Muscle of back (tissue), 11 donors: Measurements from ENCODE around the gene PIWIL4. TPM values are rescaled to one million over a fixed set of nuclear protein-coding genes. Genes with fewer than 3 reads are reported as not detected.
A peak's percentile ranks its signal among the peaks of the same experiment; 100 is the strongest.
"Not testable (repeated sequence)": the region's sequence is repeated elsewhere in the genome, so short reads cannot be mapped to it uniquely, and the experiment has no call there.

Experiments
- DNase-seq, 3 donors: peaks; one replicate each; pipeline versions ENCODE4 v3.0.0 to v3.0.0-alpha.2; 2013
- polyA plus RNA-seq, 10 donors: library from polyadenylated mRNA; unstranded; fragments of 120-200 nt; gene quantifications; one replicate each; pipeline ENCODE4 v1.2.1, GENCODE V29; 2013; ENCODE audit not compliant: insufficient read length in 10 of 10

PIWIL4 gene
- polyA plus RNA-seq, 10 donors, result 3.1 to 6.8 (median 4.6) TPM

DNA sequence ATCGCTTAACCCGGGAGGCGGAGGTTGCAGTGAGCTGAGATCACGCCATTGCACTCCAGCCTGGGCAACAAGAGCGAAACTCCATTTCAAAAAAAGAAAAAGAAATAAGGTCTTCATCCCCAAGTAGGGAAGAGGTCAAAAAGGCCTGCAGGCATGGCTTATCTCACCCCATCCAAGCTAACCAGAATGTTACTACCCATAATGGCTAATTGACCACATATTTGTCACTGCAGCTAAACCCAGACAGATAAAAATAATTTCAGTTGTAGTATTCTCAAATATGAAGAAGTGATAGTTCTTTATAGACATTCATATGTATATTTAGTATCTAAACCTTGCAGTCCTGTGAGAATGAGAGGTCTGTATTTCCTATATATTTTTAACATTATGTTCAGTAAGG is 17.8 kb downstream of the PIWIL4 start:
- no peak for DNase-seq

DNA sequence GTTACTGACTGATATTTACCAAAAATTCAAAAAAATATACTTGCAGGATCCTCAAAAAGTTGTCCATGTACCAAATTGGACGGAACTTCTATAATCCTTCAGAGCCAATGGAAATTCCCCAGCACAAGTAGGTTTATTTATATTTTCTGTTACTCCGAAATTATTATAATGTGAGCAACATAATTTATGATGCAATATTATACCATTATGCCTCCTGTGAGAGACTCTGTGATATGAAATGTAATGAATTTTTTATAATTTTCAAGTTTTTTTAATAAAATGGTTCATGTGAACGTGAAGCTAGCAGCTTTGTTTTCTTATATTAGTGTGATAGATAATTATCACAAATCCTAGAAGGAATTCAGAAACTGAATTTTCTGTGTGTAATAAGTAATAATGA is 18.2 kb downstream of the PIWIL4 start:
- DNase-seq, result no peak

DNA sequence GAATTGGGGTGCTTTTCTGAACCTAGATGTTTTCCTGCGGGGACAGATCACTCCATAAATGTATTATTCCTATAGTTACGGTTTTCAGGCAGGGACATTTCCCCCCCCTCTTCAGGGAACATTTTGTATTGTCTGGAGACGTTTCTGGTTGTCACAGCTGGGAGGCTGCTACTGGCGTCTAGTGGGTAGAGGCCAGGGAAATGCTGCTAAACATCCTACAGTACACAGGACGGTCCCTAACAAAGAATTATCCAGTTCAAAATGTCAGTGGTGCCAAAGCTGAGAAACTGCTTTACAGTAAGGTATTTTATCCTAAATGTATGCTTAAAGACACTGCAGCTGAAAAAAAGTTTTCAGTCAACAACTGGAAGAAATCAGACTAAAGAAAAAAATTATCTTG is 19.4 kb downstream of the PIWIL4 start:
- no peak for DNase-seq

DNA sequence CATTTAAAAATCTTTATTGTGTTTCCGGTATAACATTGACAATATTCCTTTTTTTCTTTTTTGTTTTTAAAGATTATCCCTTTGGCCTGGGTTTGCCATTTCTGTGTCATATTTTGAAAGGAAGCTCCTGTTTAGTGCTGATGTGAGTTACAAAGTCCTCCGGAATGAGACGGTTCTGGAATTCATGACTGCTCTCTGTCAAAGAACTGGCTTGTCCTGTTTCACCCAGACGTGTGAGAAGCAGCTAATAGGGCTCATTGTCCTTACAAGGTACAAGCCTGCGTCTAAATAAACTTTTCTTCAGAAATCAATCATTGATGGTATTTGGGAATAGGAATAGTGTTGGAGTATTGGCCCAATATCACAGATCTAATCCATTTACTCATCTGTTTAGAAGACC is 19.8 kb downstream of the PIWIL4 start:
- DNase-seq, result no peak

DNA sequence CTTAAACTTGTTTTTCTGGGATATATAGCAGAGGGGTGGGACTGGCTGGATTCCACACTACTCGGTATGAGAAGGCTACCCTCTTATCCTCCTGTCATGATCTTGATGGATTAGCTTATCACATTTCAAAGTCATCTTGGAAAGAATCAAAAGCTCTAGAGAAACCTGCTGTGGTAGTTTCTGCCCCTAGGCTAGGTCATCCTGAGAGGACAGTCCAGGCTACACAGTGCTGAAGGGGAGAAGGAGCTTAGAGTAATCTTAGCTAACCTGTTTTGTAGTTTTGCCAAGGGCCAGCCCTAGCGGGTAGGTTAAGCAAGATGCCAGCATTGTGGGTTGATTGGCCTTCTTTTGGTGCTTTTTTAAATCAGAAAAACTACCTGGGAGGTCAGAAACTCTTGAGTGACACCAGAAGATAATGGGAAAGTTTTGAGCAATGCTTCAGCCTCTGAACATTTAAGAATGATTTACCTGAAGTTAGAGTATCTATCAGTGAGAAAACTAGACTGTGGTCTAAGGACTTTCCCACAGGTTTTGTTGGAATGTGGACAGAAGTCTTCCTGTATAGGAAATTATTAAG is 21.3 kb downstream of the PIWIL4 start:
- no peak for DNase-seq

DNA sequence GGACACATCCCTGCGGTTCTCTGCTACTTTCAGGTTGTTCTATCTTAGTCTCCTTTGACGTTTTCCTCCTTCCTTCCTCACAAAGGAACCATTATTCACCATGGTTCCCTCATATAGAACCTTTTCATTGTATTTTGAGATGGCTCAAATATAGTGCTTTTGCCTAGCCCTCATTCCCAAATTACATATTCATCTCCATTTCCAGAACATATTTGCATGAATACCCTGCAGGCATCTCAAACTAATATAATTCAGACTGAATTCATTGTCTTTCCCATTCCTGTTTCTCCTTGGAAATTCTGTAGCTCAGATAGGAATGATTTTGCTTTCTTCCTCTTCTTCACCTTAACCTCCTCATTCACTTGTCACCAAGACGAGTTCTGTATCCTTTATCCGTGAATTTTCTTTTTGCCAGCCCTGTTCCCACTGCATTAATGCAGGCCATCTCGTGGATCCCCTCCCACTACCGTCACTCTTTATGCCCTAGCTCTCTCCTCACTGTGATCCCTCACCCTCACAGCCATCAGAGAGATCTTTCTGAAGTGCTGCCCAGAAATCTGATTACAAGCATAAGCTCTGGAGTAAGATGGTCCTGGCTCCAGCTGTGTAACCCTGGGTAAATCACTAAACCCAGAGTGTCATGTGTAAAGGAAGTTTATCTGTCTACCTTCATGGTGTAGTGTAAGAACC is 23.3 kb downstream of the PIWIL4 start:
- DNase-seq, result no peak

DNA sequence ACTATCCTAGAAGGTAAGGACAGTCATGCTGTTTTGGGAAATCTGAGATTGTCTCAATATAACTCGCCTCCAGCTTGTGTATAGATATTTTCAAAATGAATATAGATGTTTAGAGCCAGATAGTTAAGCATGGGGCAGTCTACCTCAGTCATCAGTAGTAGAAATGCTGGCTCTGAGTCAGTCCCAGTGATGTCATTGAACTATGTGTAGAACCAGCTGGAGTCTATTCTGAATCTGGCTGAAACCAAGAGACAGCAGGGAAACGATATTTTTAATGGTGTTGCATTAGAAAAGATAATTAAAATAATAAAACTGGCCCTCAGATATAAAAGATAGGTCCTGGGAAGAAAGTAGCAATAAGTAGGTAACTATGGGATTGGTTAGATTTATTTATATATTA is 25.9 kb downstream of the PIWIL4 start:
- no peak for DNase-seq

DNA sequence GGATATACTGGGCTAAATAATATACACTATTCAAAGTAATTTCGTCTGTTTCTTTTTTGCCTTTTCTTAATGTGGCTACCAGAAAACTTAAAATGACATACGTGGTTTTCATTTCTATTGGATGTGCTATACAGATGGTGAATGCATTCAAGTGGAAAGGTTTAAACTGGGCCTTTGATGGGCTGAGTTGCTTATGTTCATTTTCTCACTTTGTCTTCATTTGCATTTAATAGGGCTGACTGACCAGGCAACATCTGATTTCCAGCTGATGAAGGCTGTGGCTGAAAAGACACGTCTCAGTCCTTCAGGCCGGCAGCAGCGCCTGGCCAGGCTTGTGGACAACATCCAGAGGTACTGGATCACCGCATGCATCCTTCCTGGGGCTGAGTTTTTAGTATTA is 27.9 kb downstream of the PIWIL4 start:
- no peak for DNase-seq

DNA sequence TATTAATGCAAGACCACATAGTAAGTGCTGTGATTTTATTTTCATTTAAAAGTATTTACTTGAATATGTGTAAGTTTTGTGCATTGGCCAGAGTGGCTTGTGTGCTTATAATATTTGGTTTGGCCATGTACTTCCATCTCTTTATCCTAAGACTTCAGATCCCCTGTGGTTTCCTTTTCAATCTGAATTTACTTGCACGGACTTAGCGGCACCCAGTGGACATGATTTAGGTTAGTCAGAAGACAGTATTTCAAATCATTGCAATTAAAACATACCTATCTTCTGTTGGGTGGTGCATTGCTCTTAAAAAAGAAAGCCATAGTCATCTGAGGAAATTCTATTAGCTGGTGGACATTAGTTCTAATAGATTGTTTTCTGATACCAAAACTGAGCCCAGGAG is 30.7 kb downstream of the PIWIL4 start:
- peak in 2 of 3 donors; percentile 8 to 15 for DNase-seq

DNA sequence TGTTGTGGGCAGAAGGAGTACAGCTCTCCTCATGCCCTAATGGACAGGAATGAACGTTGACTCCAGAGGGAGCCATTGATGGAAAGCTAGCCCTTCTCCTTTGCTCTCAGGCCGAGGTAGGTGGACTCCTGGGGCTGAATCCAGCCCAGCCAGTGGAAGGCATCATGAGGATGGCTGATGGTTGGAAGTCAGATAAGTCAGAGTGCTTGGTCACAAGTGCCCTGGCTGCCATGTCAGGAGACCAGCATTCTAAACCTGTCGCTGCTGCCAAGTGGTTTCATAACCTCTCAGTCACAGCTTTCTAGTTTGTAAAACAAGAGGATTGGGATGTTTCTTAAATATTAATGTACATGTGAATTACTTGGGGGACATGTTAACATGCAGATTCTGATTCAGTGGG is 32.3 kb downstream of the PIWIL4 start:
- no peak for DNase-seq

DNA sequence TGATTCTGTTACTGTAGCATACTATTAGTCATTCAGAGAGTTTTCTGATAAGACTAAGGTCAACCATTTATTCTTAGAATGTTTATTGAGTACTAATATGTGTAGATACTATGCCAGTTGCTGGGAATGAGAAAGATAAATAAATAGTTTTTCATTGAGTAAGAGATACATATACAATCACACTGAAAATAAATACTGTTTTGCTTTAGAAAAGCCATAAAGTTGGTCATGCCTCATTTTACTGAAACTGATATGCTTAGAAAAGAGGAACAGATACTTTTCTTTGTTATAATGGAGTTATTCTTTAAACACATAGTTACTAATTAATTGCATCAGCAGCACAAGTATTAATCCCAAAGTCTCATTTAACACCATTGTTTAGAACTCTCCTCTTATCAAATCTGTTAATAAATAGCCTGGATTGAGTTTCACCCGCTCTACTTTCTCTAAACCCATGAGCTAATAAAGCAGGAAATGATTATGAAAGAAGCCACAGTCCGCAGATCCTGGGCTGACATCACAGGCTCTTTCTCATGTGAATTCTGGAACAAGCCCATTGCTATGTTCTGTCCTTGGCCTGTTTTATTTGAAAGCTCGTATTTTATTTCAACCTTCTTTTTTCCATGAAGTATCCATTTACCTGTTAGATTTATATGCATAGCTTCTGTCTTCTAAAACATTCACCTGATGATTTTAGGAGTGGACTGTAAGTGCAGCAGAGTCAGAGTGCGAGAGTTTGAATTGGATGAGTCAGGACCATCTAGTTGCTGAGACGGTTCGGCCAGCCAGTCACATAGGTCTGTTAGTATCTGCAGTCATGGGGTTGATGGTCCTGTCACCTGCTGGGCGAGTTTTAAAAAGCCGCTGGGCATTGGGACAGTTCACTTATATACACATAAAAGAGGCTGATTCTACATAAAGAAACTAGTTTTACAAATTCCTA is 35.5 kb downstream of the PIWIL4 start:
- peak; percentile 18 to 44 (median 27) for DNase-seq

DNA sequence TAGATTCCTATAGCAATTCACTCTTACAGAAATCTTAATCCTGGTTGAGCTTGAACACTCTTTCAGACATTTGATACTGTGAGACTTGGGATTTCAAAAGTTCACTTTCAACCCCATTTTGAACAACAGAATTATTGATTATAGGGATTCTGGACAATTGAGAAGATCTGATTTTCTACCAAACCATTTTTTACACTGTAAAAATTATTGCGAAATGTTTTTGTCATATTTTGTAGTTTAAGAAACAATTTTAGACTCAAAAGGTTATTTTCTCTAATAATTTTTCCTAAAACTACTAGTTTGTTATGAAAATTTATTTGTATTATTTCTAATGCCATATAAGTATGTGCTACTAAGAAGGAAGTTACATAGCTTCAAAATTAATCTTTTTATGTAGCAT is 36.4 kb downstream of the PIWIL4 start:
- no peak for DNase-seq

DNA sequence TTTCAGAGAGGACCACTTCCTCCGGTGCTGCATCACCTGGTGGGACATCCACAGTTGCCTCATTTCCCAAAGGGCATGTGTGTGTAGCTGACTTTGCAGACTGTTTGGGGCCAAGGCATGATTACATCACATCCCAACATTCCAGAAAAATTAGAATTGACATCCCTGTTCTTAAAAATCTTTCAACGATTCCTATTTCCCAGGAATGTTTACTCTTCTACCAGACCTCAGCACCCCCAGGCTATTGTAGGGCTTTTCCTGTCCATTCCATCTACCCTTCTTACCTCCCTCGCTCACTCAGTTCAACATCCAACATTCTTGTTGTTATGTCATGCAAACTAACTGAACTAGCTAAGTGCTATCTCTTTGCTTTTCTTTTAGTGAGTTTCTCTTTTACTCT is 37.3 kb downstream of the PIWIL4 start:
- no peak for DNase-seq

DNA sequence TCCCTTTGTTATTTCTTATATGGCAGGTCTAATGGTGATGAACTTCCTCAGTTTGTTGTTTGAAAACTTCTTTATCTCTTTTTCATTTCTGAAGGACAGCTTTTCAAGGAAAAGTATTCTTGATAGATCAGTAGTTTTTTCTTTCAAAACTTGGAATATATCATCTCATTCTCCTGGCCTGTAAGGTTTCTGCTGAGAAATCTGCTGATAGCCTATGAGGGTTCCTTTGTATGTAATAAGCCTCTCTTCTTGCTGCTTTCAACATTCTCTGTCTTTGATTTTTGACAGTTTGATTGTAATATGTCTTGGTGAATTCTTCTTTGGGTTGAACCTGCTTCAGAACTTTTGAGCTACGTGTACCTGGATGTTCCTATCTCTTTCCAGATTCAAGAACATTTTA is 46.0 kb downstream of the PIWIL4 start:
- DNase-seq, result no peak

DNA sequence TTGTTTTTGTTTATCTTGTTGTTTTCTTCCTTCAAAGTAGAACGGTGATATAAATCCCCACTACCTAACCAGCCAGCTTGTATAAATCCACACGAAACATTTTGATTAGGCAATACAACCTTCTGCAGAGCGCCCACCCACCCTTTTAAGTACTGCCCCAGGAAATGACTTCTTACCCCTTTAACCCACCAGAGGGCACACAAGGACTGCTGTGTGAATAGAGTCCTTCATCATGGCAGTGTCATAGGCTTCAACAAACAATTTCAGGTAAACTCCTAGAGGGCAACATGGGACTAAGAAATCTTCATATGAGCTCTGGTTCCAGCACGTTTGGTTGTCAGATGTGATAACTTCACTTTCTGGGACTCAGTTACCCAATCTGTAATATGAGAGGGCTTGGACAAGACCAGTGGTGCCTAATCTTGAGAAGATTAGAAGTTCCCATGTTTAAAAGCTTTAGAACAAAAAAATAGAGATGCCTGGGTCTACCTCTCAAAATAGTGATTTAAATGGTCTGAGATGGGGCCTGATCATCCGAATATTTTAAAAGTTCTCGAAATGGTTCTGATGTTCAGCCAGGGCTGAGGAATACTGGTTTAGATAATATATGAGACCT is 56.1 kb downstream of the PIWIL4 start:
- peak; percentile 66 to 85 (median 76) for DNase-seq

DNA sequence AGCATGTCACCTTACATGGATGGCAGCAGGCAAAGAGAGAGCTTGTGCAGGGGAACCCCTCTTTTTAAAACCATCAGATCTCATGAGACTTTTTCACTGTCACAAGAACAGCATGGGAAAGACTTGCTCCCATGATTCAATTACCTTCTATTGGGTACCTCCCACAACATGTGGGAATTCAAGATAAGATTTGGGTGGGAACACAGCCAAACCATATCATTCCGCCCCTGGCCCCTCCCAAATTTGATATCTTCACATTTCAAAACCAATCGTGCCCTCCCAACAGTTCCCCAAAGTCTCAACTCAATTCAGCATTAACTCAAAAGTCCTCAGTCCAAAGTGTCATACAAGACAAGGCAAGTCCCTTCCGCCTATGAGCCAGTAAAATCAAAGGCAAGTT is 58.3 kb downstream of the PIWIL4 start:
- not testable (repeated sequence) for DNase-seq

DNA sequence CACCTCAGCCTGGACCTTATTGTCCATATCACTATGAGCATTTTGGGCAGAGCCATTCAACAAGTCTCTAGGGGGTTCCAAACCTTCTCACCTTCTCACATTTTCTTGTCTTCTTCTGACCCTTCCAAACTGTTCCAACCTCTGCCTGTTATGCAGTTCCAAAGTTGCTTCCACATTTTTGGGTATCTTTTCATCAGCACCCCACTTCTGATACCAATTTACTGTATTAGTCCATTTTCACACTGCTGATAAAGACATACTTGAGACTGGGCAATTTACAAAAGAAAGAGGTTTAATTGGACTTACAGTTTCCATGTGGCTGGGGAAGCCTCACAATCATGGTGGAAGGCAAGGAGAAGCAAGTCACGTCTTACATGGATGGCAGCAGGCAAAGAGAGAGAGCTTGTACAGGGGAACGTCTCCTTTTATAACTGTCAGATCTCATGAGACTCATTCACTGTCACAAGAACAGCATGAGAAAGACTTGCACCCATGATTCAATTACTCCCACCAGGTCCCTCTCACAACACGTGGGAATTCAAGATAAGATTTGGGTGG is 59.9 kb downstream of the PIWIL4 start:
- DNase-seq, result not testable (repeated sequence)

DNA sequence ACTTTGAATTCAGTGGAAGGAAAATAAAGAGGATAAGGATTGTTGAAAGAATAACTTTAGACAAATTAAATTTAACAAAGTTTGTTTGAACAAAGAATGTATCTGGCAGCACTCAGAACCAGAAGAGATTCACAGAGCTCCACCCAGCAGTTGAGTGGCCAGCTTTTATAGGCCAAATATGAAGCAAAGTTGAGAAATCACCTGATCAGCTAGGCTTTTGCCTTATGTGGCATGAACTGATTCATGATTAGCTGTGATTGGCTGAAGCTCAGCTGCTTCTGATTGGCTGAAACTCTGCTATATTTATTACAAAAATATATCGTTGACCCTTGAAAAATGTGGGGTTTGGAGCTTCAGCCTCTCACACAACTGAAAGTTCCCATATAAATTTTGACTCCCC is 62.6 kb downstream of the PIWIL4 start:
- no peak for DNase-seq

DNA sequence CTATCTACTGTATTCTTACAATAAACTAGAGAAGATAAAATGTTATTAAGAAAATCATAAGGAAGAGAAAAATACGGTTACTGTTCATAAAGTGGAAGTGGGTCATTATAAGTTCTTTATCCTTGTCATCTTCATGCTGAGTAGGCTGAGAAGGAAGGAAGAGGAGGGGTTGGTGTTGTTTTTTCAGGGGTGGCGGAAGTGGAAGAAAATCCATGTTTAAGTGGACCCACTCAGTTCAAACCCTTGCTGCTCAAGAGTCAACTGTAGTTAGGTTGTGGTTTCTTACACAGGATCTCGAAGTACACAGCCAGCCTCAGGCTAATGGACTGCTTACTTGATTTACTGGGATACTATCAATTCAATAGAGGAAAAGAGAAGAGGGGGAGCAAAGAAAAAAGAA is 63.1 kb downstream of the PIWIL4 start:
- DNase-seq, result no peak

DNA sequence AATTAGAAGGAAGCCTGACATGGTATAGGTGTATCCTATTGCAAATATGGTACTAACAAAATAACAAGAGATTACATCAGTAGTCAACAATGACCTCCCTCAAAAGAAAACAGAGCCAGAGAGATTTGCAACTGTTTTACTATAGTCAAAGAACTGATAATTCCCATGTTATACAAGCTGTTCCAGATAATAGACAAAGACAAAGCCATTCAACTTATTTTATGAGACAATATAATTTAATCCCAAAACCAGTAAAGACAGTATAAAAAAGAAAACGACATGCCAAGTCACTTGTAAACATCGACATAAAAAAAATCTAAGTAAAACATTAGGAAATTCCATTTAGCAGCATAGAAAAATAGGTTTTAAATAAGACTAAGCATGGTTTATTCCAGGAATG is 65.2 kb downstream of the PIWIL4 start:
- DNase-seq, result no peak

DNA sequence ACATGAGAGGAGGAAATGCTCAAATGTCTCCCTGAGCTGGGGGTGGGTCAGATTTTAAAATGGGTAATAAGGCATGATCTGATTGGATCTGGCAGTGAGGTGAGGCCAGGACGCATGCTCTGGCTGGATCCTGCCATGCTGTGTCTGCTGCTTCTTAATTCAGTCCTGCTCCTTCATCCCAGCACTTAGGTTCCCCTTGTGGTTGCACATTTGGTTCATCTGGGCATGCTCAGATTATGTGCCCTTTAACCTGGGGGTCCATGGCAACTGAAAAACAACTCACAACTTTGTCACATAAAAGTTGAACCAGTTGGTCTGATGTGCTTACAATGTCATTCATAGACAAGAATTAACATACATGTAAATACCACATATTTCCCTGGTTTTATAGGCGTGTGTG is 67.9 kb downstream of the PIWIL4 start:
- DNase-seq, result no peak

DNA sequence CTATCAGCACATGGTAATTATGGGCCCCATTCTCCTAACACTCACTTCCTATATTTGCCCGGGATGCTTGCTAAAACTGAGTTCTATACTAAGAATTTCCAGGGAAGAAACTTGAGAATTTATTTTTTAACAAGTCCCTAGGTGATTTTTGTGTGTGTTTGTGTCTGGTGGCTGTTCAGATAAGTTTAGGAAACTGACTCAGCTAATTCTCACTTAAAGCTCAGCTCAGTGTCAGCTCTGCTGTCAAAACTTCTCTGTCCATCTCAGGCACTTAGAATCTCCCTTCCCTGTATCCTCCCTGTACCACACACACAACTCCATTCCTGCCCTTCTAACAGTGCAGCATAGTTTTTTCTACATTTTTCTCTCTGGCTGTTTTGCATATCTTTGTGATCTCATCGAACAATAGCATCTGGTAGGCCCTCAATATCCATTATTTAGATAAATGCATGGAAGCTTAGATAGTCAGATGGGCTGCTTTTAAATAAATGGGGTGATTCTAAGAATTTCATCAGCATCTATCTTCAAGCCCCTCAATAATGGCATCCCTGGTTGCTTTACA is 69.3 kb downstream of the PIWIL4 start:
- no peak for DNase-seq
